Activated CD4-positive, alpha-beta T cell treated with anti-CD3 and anti-CD28 coated beads for 48 hours (primary cell): ENCODE results near the gene PCOLCE2.

Experiments
- DNase-seq: peaks from one replicate; pipeline ENCODE4 v3.0.0-alpha.2; 2020

PCOLCE2 gene

DNA sequence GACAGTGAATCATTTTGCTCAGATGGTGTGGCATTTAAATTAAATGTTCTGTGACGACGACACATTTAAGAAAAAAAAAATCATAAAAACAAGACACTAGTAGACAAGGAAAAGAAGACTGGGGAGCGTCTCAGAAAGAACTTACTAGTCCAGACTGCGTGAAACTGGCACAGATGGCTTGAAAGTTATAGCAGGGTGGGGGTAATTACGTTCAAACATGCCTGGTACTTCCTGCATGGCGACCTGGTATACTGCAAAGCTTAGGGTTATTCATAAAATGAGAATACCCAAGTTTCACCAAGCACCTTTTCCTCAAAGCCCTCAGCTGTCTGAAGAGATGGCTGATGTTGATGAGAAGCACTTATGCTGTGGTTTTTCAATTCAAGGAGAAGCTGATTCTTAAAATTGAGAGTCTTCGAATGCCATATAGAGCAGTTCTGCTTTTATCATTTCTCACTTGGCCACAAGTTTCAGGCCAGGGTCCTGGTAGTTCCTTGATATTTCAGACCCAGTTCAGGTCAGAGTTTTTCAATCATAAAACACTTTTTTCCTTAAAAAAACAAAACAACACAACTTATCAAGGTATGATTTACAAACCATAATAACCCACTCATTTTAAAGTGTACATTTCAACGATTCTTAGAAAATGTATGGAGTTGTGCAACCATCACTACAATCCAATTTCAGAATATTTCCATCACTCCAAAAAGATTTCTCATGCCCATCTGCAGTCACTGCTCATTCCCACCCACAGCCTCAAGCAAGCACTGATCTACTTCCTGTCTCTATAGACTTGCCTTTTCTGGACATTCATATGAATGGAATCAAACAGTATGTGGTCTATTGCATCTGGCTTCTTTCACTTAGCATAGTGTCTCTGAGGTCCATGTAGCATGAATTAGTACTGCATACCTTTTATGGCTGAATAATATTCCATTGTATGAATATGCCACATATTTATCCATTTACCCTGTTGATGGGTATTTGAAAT, 24.7 kb downstream of the PCOLCE2 start:
- no peak for DNase-seq

DNA sequence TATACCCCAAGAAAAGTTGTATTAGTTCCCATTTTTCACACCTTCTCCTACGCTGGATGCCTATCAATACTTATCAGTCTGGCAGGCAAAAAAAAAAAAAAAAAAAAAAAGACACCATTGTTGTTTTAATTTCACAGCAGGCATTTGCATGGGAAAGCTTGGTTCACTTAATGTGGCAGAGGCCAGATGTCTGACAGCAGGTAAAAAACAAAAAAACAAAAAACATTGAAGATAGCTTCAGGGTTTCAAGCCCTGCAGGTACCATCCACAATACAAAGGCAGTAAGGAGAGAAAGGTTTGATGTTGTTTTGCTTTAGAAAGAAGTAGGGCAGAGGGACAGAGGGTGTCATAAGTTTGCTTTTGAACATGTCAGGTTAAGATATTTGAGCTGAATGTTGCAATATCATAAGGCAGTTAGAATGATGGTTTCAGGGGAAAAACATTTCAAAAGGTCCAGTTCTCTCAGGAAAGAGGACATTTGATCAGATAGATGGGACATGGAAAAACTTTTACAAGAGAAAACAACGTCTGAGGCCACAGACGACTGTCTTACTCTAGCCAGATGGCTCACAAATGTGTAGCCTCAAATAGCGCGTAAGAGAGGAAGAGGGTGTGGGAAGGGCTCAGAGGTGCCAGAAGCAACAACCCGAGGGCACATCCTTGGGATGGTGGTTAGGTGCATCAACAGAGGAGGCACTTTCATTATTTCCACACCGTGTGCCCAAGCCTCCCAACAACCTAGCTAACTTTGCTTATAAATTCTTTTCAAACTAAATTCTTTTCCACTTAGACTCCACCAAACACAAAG, 25.7 kb downstream of the PCOLCE2 start:
- DNase-seq, result no peak

DNA sequence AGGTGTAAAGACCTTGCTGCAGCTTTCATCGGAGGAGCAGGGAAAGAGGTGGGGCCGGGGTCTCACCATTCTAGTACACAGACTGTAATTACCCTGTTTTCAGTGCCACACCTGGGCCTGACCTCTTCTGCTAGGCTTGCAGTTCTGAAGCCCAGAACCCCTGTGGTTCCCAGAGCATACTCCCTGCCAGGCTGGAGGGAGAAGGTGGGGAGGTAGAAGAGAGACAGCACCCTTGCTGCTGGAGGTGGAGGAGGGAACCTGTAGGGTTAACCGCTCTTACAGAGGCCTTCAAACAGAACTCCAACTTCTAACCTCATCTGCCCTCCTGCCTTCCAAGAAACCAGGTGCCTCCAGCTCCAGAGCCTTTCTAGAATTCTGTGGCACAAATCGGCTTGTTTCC, 27.0 kb downstream of the PCOLCE2 start:
- no peak for DNase-seq

DNA sequence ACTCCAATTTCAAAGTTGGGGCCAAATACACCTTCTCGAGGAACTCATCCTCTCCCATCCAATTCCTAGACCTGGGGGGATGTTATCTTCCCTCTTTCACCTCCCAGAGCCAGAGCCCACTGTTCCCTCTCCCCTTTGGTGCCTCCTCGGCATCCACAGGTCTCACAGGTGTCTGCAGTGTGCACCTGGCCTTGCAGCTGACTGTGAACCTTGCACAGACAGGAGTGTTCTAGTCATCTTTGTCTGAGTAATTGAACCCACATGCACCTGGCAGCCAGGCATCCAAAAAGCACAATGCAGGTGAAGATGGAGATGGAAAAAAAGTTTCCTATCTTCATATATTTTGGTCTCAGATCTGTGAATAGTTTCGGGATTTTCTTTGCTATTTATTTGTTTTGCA, 30.8 kb downstream of the PCOLCE2 start:
- DNase-seq, result no peak

DNA sequence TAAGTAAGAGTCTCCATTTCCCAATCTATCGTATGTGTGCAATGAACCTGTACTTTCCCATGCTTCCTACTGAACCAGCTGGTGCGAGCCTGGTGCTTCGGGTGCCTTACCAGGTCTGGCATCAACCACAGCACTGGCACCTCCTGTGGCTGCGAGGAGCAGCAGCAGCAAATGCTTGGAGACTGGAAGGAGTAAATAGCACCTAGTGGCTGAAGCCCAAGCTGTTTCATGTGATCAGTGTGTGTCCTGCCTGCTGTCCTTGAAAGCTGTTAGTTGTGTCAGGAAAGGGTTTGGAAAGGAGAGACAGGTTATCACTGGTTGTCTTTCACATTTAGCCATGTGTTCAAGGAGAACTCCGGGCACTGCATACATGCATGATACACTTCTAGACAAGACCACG, 31.8 kb downstream of the PCOLCE2 start:
- no peak for DNase-seq

DNA sequence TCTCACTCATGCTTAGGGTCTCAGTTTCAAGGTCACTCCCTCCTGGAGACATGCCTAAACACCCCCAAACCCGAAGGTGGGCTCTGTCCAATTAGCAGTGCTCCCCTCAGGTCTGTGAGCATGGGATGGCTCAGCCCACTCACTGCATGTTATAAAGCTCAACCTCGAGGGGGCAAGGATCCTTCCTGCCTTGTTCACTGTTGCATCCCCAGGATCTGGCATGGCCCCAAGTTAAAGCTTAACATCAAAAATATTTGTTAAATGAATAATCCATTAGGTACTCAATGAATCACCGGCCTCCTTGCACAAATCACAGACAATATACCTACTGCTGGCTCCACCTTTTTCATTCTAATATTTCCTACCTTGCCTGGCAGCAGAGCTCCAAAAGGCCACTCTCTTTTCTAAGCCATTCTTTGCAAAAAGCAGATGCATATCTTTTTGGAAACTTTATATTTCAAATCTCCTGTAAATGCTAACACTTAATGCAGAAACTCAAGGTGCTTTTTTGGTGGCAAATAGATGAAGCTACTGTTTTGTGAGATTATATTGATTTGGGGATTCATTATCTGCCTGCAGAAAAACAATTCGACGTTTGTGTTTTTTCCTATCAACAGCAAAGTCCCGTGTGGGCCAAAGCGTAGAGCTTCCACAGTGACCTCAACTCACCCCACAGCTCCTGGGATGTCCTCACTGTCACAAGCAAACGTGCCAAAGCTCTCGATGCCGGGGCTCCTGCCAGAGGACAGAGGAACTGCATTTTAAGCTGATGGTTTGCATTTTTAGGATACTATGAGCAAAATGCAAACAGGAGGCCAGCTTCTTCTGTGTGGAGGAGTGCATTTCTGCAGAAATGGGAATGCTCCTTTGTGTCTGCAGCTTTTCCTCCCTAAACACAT, 35.4 kb downstream of the PCOLCE2 start:
- no peak for DNase-seq

DNA sequence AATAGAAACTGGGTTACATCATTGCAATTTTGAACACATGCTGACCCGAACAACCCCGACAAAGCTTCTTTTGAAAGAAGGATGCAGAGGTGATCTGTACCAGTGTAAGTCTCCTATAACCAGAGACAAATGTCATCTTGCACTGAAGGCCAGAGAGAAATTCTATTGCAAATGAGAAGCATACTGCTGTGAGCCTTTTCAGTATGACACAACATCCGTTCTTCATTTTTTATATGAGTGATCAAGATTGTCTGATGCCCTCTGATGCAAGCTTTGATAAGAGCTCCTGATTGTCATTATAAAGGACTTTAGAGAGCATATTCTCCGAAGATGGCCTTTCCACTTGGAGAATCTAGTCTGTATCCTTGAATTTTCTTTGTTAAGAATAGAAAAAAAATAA, 36.9 kb downstream of the PCOLCE2 start:
- no peak for DNase-seq

DNA sequence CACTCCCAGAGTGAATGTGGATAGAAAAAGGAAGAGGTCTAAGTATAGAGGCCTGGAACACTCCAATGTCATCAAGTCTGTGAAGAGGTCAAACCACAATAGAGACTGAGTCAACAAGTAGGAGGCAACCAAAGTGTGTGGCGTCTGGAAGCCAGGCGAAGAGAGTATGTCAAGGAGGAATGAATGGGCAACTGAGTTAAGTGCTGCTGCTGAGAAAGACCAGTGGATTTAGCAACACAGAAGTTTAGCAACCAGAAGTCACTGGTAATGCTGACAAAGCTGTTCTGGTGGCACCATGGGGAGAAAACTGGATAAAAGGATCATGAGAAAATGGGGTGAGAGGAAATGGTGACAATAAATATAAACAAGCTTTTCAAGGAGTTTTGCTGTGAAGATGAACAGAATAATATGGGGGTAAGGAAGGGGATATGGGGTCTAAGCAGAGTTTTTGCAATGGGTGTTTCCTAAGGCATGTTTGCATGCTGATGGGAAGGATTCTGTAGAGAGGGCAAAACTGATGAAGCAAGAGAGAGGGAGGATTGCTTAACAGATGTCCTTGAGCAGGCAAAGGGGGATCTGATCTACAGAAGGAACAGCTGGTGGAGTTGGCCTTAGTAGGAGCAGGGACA, 38.4 kb downstream of the PCOLCE2 start:
- peak; percentile 25 for DNase-seq

DNA sequence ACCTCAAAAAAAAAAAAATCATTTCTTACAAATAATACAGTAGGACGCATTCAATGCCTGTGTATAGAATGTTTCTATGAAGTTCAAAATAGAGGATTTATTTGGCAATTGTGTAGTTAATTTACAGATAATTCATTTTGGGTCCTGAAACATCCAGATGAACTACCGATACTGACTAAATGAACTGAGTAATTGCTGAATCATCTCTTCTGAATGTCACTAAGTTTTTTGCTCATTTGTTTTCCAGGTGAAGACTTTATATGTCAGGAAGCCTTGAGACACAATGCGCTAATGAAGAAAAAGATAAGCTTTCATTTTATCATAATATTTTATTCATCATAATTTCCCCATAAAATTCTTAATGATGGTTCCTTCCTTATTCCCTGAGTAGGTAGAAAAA, 39.7 kb downstream of the PCOLCE2 start:
- DNase-seq, result no peak

DNA sequence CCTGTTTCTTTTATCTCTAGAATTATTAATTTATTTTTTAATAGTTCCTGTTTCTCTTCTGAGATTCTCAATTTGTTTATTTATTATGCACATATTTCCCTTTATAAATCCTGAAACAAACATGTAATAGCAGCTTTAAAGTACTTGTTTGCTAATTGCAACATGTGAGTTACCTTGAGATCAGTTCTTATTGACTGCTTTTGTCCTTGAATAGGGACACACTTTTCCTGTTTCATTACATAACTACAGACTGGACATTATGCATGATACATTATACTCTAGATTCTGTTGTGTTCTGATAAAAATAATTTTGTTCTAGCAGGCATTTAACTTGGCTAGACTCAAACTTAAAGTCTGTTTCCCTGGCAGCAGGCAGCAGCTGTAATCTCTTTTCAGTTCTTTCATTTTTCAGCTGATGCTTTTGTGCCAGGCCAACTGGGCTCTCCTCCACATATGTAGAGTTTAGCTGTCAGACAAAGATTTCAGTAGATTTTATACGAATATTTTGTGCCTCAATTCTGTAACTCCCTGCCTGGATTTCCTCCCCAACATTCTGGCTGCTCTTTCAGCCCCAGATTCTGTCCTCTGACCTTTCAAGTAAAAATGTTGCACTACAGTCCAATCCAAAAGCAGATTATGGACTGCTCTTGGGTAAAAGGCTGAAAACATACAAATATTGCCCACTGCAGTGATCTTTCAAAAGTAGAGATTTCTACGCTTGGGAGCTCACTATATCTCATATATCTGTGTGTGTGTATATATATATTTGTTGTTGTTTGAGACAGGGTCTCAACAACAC, 41.9 kb downstream of the PCOLCE2 start:
- DNase-seq, result no peak

DNA sequence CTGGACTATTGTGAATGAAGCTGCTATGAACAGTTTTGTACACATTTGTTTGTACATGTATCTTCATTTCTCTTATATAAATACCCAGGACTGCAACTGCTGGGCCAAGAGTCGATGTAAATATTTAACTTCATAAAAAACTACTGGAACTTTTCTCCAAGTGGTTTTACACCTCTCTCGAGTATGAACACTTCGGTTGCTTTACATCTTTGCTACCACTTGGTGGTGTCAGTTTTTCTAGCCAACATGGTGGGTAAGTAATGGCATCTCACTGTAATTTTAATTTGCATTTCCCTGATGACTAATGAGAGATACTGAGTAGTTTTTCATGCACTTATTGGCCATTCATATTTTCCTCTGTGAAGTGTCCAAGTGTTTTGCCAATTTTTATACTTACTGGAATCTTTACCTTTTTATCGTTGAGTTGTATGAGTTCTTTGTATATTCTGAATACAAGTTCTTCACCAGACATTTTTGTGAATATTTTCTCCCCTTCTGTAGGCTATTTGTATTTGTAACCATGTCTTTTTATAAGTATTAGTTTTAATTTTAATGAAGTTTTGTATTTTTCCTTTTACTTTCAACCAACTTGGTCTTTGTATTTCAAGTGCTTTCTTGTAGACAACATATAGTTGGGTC, 44.4 kb downstream of the PCOLCE2 start:
- peak; percentile 15 for DNase-seq

DNA sequence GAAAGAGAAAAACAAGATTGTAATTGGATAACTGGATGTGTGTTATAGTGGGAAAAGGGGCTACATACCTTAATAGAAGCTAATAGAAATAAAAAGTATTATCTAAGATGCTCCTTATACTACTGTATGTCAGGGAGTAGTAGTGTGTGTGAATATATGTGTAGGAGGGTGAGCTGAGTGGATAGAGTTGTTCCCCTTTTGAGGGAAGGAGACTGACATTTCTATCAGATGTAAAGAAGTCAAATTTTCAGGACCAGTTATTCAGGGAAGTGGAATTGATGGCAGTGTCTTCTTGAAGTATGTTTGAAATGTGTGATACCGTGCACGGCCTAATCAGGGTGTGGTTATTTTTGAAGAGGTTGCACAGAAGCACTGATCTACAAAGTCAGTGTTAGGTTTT, 49.1 kb downstream of the PCOLCE2 start:
- DNase-seq, result no peak

DNA sequence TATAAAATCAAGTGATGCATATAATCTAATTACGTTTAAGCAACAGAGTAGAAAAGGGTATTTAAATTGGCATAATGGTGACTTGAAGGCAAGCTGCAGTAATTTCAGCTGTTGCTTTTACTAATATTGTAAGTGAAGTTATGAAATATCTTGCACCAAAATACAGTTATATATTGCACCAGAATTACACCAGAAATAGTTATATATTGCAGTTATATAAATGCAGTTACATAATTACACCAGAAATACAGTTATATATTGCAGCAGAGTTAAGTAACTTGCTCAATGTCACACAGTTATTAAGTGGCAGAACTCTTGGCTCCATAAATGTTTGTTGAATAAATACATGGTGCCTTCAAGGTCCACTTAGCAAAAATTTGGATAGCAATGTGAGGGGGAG, 51.4 kb downstream of the PCOLCE2 start:
- no peak for DNase-seq

DNA sequence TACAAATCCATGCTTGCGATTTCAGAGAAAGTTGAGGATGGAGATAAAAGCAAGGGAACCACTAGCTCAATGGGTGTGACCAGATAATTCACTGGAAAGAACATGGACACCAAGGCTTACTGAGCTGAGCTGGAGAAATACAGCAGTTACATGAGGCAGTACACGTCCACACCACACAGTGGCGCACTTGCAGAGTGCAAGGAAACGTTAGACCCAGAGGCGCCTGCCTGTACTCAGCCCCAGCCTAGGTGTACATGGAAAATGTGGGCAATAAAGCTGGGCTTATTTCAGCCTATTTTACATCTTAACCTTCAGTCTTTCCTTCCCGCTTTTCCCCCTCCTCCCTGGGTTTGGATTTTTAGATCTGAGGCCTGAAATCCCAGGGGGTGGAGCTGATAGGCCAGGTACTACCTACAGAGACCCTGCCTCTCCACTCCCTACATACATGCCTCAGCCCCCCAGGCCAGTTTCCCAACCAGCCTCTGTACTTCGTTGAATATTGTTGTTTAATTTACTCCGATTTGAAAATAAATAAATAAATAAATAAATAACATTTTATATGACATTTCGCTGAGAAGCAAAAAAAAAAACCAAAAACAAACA, 60.1 kb downstream of the PCOLCE2 start:
- DNase-seq, result peak; percentile 86

DNA sequence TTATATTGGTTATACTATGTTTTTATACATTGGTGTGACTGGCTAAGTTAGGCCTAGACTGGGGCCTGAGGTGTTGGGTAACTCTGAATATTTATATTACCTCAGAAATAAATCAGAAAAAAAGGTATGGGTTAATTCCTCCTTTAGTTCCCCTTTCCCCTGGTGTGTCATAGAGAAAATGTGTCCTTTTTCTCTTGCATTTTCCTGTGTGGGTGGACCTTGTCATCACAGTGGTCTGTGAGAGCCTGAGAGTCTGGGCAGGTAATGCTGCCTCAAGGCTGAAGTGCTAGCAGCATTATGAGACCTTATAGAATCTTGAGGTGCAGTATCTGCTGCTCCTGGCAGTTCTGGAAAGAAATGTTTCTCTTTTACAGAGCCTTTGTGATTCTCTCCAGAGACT, 69.7 kb downstream of the PCOLCE2 start:
- peak; percentile 8 for DNase-seq

DNA sequence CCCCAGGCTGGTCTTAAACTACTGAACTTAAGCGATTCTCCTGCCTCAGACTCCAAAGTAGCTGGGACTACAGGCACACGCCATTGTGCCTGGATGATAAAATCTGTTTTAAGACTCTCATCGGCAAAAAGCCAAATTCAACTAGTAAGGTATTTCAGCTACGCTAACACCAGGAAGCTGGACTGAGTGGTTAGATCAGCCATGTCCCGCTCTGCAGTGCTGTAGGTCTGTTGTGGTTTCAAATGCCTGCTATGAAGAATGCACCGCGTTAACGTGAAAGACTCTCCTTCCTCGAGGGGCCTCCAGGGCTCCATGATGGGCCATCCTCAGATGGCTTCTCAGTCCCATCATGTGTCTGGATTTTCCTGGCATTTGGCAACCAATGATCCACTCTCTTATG, 70.2 kb downstream of the PCOLCE2 start:
- DNase-seq, result no peak

DNA sequence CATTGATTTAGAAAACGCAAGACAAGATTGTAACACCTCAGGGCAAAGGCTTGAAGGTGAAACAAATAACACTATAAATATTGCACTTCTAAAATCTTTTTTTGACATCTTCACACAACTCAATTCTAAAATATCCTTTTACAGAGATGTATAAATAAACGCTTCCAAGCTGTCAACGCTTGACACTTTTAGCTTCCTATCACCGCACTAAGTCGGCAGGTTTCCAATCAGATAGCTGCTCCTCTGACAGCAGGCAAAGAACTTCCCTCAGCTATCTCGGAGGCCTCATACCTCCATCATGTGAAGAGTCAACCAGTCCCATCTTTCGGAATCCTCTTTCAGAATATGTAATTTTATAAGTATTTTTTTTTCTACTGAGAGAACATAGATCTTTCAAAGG, 71.0 kb downstream of the PCOLCE2 start:
- no peak for DNase-seq

DNA sequence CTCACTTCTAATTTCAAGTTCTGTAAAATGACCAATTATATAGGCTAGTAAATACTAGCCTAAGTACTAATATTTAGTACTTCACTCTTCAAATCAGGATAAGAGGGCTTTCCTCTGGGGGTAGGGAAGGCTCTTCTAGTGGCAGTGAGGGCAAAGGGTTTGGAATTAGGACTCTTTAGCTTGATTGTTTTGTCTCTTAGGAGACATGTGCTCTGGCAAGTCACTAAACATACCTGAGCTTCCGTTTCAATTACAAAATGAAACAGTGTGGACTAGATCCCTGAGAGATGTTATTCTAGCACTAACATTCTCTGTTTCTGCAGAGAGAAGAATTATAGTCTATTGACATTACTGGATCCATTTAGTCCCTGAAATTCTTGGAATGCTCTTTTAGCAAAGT, 71.5 kb downstream of the PCOLCE2 start:
- no peak for DNase-seq

DNA sequence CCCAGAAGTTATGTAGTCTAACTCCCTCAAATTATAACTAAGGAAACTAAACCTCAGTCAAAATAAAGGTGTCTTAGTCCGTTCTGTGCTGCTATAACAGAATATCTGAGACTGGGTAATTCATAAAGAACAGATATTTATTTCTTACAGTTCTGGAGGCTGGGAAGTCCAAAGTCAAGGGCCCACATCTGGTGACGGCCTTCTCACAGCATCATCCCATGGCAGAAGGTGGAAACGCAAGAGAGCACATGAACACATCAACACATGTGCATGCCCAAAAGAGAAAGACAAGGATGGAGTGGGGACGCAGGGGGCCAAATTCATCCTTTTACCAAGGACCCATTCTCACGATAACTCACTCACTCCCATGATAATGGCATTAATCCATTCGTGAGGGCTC, 73.1 kb downstream of the PCOLCE2 start:
- no peak for DNase-seq

DNA sequence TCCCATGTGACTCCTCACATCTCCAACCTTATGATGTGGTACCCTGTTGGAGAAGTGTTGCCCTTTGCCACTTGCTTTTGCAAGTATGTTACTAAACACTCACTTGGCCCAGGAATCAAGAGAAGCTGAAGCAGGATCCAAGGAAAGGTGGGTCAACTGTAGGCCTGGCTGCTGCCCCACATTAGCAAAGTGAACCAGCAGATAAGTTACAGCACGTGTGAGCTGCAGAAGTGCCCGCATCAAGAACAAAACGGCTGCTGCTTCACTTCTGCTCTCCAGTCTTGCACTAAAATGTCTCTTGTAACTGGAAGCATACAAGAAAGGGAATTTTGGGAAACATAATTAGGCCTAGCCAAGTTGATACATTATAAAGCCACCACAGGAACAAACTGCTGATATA, 79.6 kb downstream of the PCOLCE2 start:
- DNase-seq, result no peak
